Glutamatergic neuron (in vitro differentiated cells): Measurements from ENCODE around the gene CEND1. TPM values are rescaled to one million over a fixed set of nuclear protein-coding genes. Genes with fewer than 3 reads are reported as not detected.

Source experiments
- DNase-seq: peaks from one replicate; pipeline ENCODE4 v3.0.0; 2022
- H3K27ac Mint-ChIP-seq: one replicate; pipeline ENCODE4 v1.8.0; 2020; ENCODE audit warnings: mild to moderate bottlenecking, mixed read lengths, inconsistent platforms; ENCODE audit not compliant: unreplicated experiment
- H3K27me3 Mint-ChIP-seq: one replicate; pipeline ENCODE4 v1.8.0; 2020; ENCODE audit warnings: mild to moderate bottlenecking, moderate library complexity, mixed read lengths, inconsistent platforms; ENCODE audit not compliant: unreplicated experiment
- H3K36me3 Mint-ChIP-seq: one replicate; pipeline ENCODE4 v1.8.0; 2020; ENCODE audit warnings: mild to moderate bottlenecking, mixed read lengths, inconsistent platforms; ENCODE audit not compliant: unreplicated experiment
- H3K4me1 Mint-ChIP-seq: one replicate; pipeline ENCODE4 v1.8.0; 2020; ENCODE audit warnings: mild to moderate bottlenecking, low read depth, mixed read lengths, inconsistent platforms; ENCODE audit not compliant: unreplicated experiment
- H3K4me3 Mint-ChIP-seq: one replicate; pipeline ENCODE4 v1.8.0; 2020; ENCODE audit warnings: mild to moderate bottlenecking, mixed read lengths, inconsistent platforms; ENCODE audit not compliant: unreplicated experiment
- H3K9me3 Mint-ChIP-seq: one replicate; pipeline ENCODE4 v1.8.0; 2020; ENCODE audit warnings: mild to moderate bottlenecking, moderate library complexity, mixed read lengths, inconsistent platforms; ENCODE audit not compliant: unreplicated experiment
- CTCF ChIP-seq: fragments of 200-600 bp; sonication (generic); IDR thresholded peaks from one replicate; pipeline ENCODE4 v1.5.0; 2021; ENCODE audit not compliant: partially characterized antibody, unreplicated experiment
- total RNA-seq: library from RNA; stranded (reverse); fragmentation: NEBNext Ultra II Directional; extraction: Animal tissue kit (Norgen Biotek cat#: 25700); gene quantifications from one replicate; pipeline ENCODE4 v1.2.1, GENCODE V29; 2021; ENCODE audit not compliant: unreplicated experiment

CEND1 gene
- total RNA-seq, 1 donor from 2014 or later = 58.7 TPM

DNA sequence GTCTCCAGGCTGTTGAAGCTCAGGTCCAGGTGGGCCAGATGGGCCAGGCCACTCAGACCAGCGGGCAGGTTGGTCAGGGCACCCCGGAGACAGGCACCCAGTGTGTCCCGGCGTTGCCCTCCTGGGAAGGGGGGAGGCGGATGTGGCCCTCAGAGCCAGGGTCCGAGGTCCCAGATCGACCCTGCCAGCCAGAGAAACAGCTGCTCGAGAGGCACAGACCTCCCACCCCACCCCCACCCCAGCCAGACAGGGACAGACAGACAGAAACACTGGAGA lies 13.5 kb upstream of the CEND1 start:
- no peak for TF ChIP-seq CTCF
- Mint-ChIP-seq H3K4me3 (no peak overlapping the region), H3K27me3 (peaks cover 8% of the 10 kb centered on the region), H3K27ac (no peak overlapping the region), H3K9me3 (peaks cover 9% of the 10 kb centered on the region), H3K4me1 (peaks cover 4% of the 10 kb centered on the region), H3K36me3 (no peaks in the 10 kb centered on the region)
- no peak for DNase-seq

GRCh38 chr11:802693-803466 lies 13.0 kb upstream of the CEND1 start:
- Mint-ChIP-seq H3K9me3 (peaks cover 8% of the 10 kb centered on the region), H3K4me1 (peaks cover 4% of the 10 kb centered on the region), H3K4me3 (peak overlapping the region; percentile 52), H3K36me3 (no peaks in the 10 kb centered on the region), H3K27me3 (peaks cover 7% of the 10 kb centered on the region), H3K27ac (no peak overlapping the region)
- DNase-seq = peak; percentile 17
- no peak for TF ChIP-seq CTCF

DNA sequence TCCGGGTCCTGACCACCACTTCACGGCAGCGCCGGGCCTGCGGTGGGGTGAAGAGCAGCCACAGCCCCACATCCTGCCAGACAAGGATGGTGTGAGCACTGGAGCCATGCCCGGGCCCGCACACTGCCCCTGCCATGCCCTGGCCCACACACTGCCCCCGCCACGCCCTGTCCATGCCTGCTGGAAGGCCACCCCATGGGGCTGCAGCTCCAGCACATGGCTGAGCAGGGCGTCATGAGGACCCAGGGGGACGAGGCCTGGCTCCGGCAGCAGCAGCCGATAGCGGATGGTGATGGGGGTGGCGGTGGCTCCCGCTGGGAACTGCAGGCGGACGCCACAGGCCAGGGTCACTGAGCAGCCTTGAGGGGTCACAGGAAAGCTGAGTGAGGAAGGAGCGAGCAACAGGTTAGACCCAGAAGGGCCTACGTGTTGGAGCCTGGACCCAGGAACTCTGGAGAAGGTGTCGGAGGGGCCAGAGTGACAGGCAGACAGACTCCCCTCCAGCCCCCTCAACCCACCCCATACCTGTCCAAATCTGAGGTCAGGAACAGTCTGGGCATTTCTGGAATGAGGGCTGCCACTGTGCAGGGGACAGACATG lies 12.2 kb upstream of the CEND1 start:
- TF ChIP-seq CTCF = no peak
- Mint-ChIP-seq H3K4me3 (no peak overlapping the region), H3K27me3 (peaks cover 6% of the 10 kb centered on the region), H3K4me1 (peaks cover 4% of the 10 kb centered on the region), H3K9me3 (peaks cover 9% of the 10 kb centered on the region), H3K27ac (no peak overlapping the region), H3K36me3 (no peaks in the 10 kb centered on the region)
- peak; percentile 25 for DNase-seq

GRCh38 chr11:801097-801780 lies 11.3 kb upstream of the CEND1 start:
- H3K36me3 Mint-ChIP-seq = no peaks in the 10 kb centered on the region
- H3K9me3 Mint-ChIP-seq = peaks cover 10% of the 10 kb centered on the region
- DNase-seq = peak; percentile 10
- H3K27me3 Mint-ChIP-seq = peaks cover 8% of the 10 kb centered on the region
- H3K4me3 Mint-ChIP-seq = no peak overlapping the region
- no peak overlapping the region for H3K27ac Mint-ChIP-seq
- peaks cover 5% of the 10 kb centered on the region for H3K4me1 Mint-ChIP-seq
- no peak for TF ChIP-seq CTCF

- Mint-ChIP-seq H3K4me1 (peaks cover 4% of the 10 kb centered on the region), H3K36me3 (no peaks in the 10 kb centered on the region), H3K9me3 (peaks cover 7% of the 10 kb centered on the region), H3K27me3 (peaks cover 5% of the 10 kb centered on the region), H3K4me3 (no peak overlapping the region), H3K27ac (no peak overlapping the region)
- DNase-seq = peak; percentile 13
- no peak for TF ChIP-seq CTCF
These were observed 10.6 kb upstream of the CEND1 start for GRCh38 chr11:800473-800872.
